Measurements from ENCODE around the gene MARF1. TPM values are rescaled to one million over a fixed set of nuclear protein-coding genes. Genes with fewer than 3 reads are reported as not detected.
"Not testable (repeated sequence)": the region's sequence is repeated elsewhere in the genome, so short reads cannot be mapped to it uniquely, and the experiment has no call there.

Gene MARF1
- 15.3 and 24.2 TPM in 2 replicates for total RNA-seq

- peak; percentile 98 for DNase-seq
These were observed at the start of gene MARF1 for GRCh38 chr16:15643048-15643945. Gene MARF1 (minus strand): TSS chr16:15643154. CDS start chr16:15639233, 3,921 bp downstream.

GRCh38 chr16:15692508-15692907, 49.6 kb upstream of the MARF1 start:
- DNase-seq = not testable (repeated sequence)

GRCh38 chr16:15691046-15691445, 48.1 kb upstream of the MARF1 start:
- DNase-seq = no peak

GRCh38 chr16:15690296-15690695, 47.3 kb upstream of the MARF1 start:
- DNase-seq = no peak

- DNase-seq = no peak
These were observed 46.3 kb upstream of the MARF1 start for GRCh38 chr16:15689290-15689689.

- no peak for DNase-seq
These were observed 43.3 kb upstream of the MARF1 start for GRCh38 chr16:15686287-15686686.

- peak; percentile 88 for DNase-seq
These were observed 39.2 kb upstream of the MARF1 start for GRCh38 chr16:15682105-15682570.

GRCh38 chr16:15677447-15677846, 34.5 kb upstream of the MARF1 start:
- DNase-seq = no peak

- no peak for DNase-seq
These were observed 33.6 kb upstream of the MARF1 start for GRCh38 chr16:15676506-15676905.

GRCh38 chr16:15674571-15674970, 31.6 kb upstream of the MARF1 start:
- DNase-seq = no peak

GRCh38 chr16:15672514-15673167, 29.7 kb upstream of the MARF1 start:
- DNase-seq = peak; percentile 96

- DNase-seq = not testable (repeated sequence)
These were observed 29.2 kb upstream of the MARF1 start for GRCh38 chr16:15672127-15672513.

- DNase-seq = no peak
These were observed 28.7 kb upstream of the MARF1 start for GRCh38 chr16:15671530-15672117.

GRCh38 chr16:15667091-15667742, 24.3 kb upstream of the MARF1 start:
- no peak for DNase-seq

- DNase-seq = no peak
These were observed 22.2 kb upstream of the MARF1 start for GRCh38 chr16:15665107-15665506.

GRCh38 chr16:15660203-15660601, 17.2 kb upstream of the MARF1 start:
- DNase-seq = no peak

GRCh38 chr16:15658556-15658955, 15.6 kb upstream of the MARF1 start:
- no peak for DNase-seq

- DNase-seq = no peak
These were observed 15.2 kb upstream of the MARF1 start for GRCh38 chr16:15658149-15658548.

GRCh38 chr16:15655561-15655960, 12.6 kb upstream of the MARF1 start:
- not testable (repeated sequence) for DNase-seq

GRCh38 chr16:15654591-15654990, 11.6 kb upstream of the MARF1 start:
- no peak for DNase-seq

GRCh38 chr16:15653227-15653626, 10.3 kb upstream of the MARF1 start:
- DNase-seq = peak; percentile 47

- DNase-seq = no peak
These were observed 9.5 kb upstream of the MARF1 start for GRCh38 chr16:15652293-15653001.

All from dermis blood vessel endothelial cell (primary cell).